ENCODE results near the gene CCL3. TPM values are rescaled to one million over a fixed set of nuclear protein-coding genes. Genes with fewer than 3 reads are reported as not detected.
A peak's percentile ranks its signal among the peaks of the same experiment; 100 is the strongest.
"Not testable (repeated sequence)": the region's sequence is repeated elsewhere in the genome, so short reads cannot be mapped to it uniquely, and the experiment has no call there.

The CCL3 gene
- polyA plus RNA-seq, 3 donors: 161 to 328 (median 190) TPM

DNA sequence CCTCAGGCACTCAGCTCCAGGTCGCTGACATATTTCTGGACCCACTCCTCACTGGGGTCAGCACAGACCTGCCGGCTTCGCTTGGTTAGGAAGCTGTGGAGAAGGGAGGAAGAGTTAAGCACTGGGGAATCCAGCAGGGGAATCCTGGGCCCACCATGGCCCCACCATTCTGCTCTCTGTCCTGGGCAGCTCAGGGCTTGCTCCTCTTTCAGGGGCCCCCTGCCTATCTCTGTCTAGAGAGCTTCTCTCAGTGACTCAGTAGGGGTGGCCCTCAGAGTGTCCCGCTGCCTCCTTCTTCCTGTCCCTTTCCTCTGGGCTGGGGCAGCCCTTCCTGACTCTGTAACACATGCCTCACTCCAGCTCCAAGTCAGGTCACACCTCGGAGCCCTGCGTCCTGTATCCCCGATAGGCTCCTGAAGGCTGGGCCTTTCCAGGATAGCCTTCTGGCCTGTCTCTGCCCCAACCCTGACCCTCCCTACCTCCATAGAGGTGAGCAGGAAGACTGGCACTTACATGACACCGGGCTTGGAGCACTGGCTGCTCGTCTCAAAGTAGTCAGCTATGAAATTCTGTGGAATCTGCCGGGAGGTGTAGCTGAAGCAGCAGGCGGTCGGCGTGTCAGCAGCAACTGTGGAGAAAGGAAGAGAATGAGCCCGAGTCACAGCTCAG is 1.1 kb downstream of the CCL3 start:
- H4K20me1 ChIP-seq (ENCODE audit: insufficient read depth, low read length): no peaks in the 10 kb centered on the region
- Mint-ChIP-seq H3K4me1 (peaks cover 71% of the 10 kb centered on the region), H3K27me3 (ENCODE audit: low read depth in 3 of 3) (peaks cover 2 to 18% (median 4%) of the 10 kb centered on the region in 3 donors), H3K27ac (peak overlapping the region; percentile 94 to 99 (median 97)), H3K36me3 (peaks cover 6% of the 10 kb centered on the region in 2 donors), H3K4me3 (peak overlapping the region; percentile 72 to 73), H3K9me3 (peaks cover 0 to 2% (median 0%) of the 10 kb centered on the region in 7 donors)
- H3K4me1 ChIP-seq (ENCODE audit: control insufficient read depth in 1 of 2, insufficient read depth in 2 of 2, low read length in 2 of 2): peaks cover 59 to 73% of the 10 kb centered on the region in 2 donors
- H3K27ac ChIP-seq (ENCODE audit: low read depth in 1 of 2, low read length in 2 of 2): peak overlapping the region in 1 of 2 donors; percentile 28
- H3K79me2 ChIP-seq (ENCODE audit: insufficient read depth, low read length): no peaks in the 10 kb centered on the region
- 72% methylated on average over 9 of the region's 14 CpGs for WGBS (ENCODE audit: insufficient coverage)
- DNase-seq: peak in 2 of 3 donors; percentile 36 to 72
- peak overlapping the region in 1 of 3 experiments; percentile 47 for H3K4me3 ChIP-seq (replicated peaks in 1 of 3; ENCODE audit: low read depth in 2 of 3, low read length in 3 of 3)
- intact Hi-C loops (cut with micrococcal nuclease): loop anchor here in 1 of 2 donors (10.0 kb wide), 1 partner anchor 106 kb away; the partner anchor contains the start of genes CCL3L1 and CCL3L3
- H3K36me3 ChIP-seq (replicated peaks in 1 of 2; ENCODE audit: control insufficient read depth in 1 of 2, insufficient read depth in 2 of 2, low read length in 2 of 2): no peaks in the 10 kb centered on the region
- H2AFZ ChIP-seq (ENCODE audit: insufficient read depth, low read depth, low read length, poor library complexity, severe bottlenecking): no peak overlapping the region
- TF ChIP-seq, protein P1, sequence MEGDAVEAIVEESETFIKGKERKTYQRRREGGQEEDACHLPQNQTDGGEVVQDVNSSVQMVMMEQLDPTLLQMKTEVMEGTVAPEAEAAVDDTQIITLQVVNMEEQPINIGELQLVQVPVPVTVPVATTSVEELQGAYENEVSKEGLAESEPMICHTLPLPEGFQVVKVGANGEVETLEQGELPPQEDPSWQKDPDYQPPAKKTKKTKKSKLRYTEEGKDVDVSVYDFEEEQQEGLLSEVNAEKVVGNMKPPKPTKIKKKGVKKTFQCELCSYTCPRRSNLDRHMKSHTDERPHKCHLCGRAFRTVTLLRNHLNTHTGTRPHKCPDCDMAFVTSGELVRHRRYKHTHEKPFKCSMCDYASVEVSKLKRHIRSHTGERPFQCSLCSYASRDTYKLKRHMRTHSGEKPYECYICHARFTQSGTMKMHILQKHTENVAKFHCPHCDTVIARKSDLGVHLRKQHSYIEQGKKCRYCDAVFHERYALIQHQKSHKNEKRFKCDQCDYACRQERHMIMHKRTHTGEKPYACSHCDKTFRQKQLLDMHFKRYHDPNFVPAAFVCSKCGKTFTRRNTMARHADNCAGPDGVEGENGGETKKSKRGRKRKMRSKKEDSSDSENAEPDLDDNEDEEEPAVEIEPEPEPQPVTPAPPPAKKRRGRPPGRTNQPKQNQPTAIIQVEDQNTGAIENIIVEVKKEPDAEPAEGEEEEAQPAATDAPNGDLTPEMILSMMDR (IDR thresholded peaks at IDR 0.05): no peak
- H3K9me3 ChIP-seq (replicated peaks in 1 of 2; ENCODE audit: control insufficient read depth in 1 of 2, insufficient read depth in 1 of 2, low read length in 2 of 2): no peaks in the 10 kb centered on the region
- H3K27me3 ChIP-seq (ENCODE audit: control insufficient read depth in 2 of 2, insufficient read depth in 2 of 2, low read length in 2 of 2): no peaks in the 10 kb centered on the region
- H3K4me2 ChIP-seq (replicated peaks; ENCODE audit: extremely low read depth, low read length, poor library complexity, severe bottlenecking): peak overlapping the region; percentile 49
- no peak overlapping the region for H3K9ac ChIP-seq (ENCODE audit: insufficient read depth, low read length, poor library complexity, severe bottlenecking)

- H3K9me3 ChIP-seq (replicated peaks in 1 of 2; ENCODE audit: control insufficient read depth in 1 of 2, insufficient read depth in 1 of 2, low read length in 2 of 2); H3K36me3 Mint-ChIP-seq; H3K79me2 ChIP-seq (ENCODE audit: insufficient read depth, low read length); H3K4me3 ChIP-seq (replicated peaks in 1 of 3; ENCODE audit: low read depth in 2 of 3, low read length in 3 of 3); H3K27ac ChIP-seq (ENCODE audit: low read depth in 1 of 2, low read length in 2 of 2); H3K36me3 ChIP-seq (replicated peaks in 1 of 2; ENCODE audit: control insufficient read depth in 1 of 2, insufficient read depth in 2 of 2, low read length in 2 of 2); H3K4me2 ChIP-seq (replicated peaks; ENCODE audit: extremely low read depth, low read length, poor library complexity, severe bottlenecking); H3K9me3 Mint-ChIP-seq; H3K9ac ChIP-seq (ENCODE audit: insufficient read depth, low read length, poor library complexity, severe bottlenecking); H3K4me3 Mint-ChIP-seq; H4K20me1 ChIP-seq (ENCODE audit: insufficient read depth, low read length); H2AFZ ChIP-seq (ENCODE audit: insufficient read depth, low read depth, low read length, poor library complexity, severe bottlenecking); H3K27me3 ChIP-seq (ENCODE audit: control insufficient read depth in 2 of 2, insufficient read depth in 2 of 2, low read length in 2 of 2): not testable (repeated sequence)
- peak in 1 of 3 donors; percentile 33 for DNase-seq
- peaks cover 78% of the 10 kb centered on the region for H3K4me1 Mint-ChIP-seq
- no CpG with 5 or more reads among the region's 10 CpGs for WGBS (ENCODE audit: insufficient coverage)
- H3K27me3 Mint-ChIP-seq (ENCODE audit: low read depth in 3 of 3): peaks cover 2 to 18% (median 4%) of the 10 kb centered on the region in 3 donors
- peaks cover 67 to 81% of the 10 kb centered on the region in 2 donors for H3K4me1 ChIP-seq (ENCODE audit: control insufficient read depth in 1 of 2, insufficient read depth in 2 of 2, low read length in 2 of 2)
- peak overlapping the region in 2 of 7 donors; percentile 9 to 99 for H3K27ac Mint-ChIP-seq
- intact Hi-C loops (cut with micrococcal nuclease): loop anchor here in 1 of 2 donors (10.0 kb wide), 1 partner anchor 107 kb away; the partner anchor contains the start of genes CCL3L1 and CCL3L3
Observed at GRCh38 chr17:36087897-36088572, 1.9 kb downstream of the CCL3 start.

GRCh38 chr17:36087471-36087870 is 2.5 kb downstream of the CCL3 start:
- not testable (repeated sequence) for H3K36me3 Mint-ChIP-seq; H3K36me3 ChIP-seq (replicated peaks in 1 of 2; ENCODE audit: control insufficient read depth in 1 of 2, insufficient read depth in 2 of 2, low read length in 2 of 2); H4K20me1 ChIP-seq (ENCODE audit: insufficient read depth, low read length); H3K27ac ChIP-seq (ENCODE audit: low read depth in 1 of 2, low read length in 2 of 2); H3K9me3 ChIP-seq (replicated peaks in 1 of 2; ENCODE audit: control insufficient read depth in 1 of 2, insufficient read depth in 1 of 2, low read length in 2 of 2); H3K27me3 ChIP-seq (ENCODE audit: control insufficient read depth in 2 of 2, insufficient read depth in 2 of 2, low read length in 2 of 2); DNase-seq; H3K4me2 ChIP-seq (replicated peaks; ENCODE audit: extremely low read depth, low read length, poor library complexity, severe bottlenecking); H3K4me3 ChIP-seq (replicated peaks in 1 of 3; ENCODE audit: low read depth in 2 of 3, low read length in 3 of 3); H3K27ac Mint-ChIP-seq; H2AFZ ChIP-seq (ENCODE audit: insufficient read depth, low read depth, low read length, poor library complexity, severe bottlenecking); H3K9ac ChIP-seq (ENCODE audit: insufficient read depth, low read length, poor library complexity, severe bottlenecking); H3K79me2 ChIP-seq (ENCODE audit: insufficient read depth, low read length); H3K9me3 Mint-ChIP-seq; H3K4me3 Mint-ChIP-seq
- WGBS (ENCODE audit: insufficient coverage): no CpG with 5 or more reads among the region's 3 CpGs
- H3K4me1 ChIP-seq (ENCODE audit: control insufficient read depth in 1 of 2, insufficient read depth in 2 of 2, low read length in 2 of 2): peaks cover 72 to 82% of the 10 kb centered on the region in 2 donors
- intact Hi-C loops (cut with micrococcal nuclease): loop anchor here in 1 of 2 donors (10.0 kb wide), 1 partner anchor 107 kb away; the partner anchor contains the start of genes CCL3L1 and CCL3L3
- Mint-ChIP-seq H3K27me3 (ENCODE audit: low read depth in 3 of 3) (peaks cover 2 to 18% (median 4%) of the 10 kb centered on the region in 3 donors), H3K4me1 (peaks cover 78% of the 10 kb centered on the region)
